Measurements from ENCODE around the gene ST6GAL1. TPM values are rescaled to one million over a fixed set of nuclear protein-coding genes. Genes with fewer than 3 reads are reported as not detected.
"Not testable (repeated sequence)": the region's sequence is repeated elsewhere in the genome, so short reads cannot be mapped to it uniquely, and the experiment has no call there.

The ST6GAL1 gene
- polyA plus RNA-seq, 1 donor = 126 TPM

- no peak for DNase-seq
- no peaks in the 10 kb centered on the region for H3K9me3 ChIP-seq (ENCODE audit: control insufficient read depth, low read depth, low read length)
- no peaks in the 10 kb centered on the region for H3K27me3 ChIP-seq (ENCODE audit: control insufficient read depth, insufficient read depth, low read length)
- no peak overlapping the region for H3K27ac ChIP-seq (ENCODE audit: low read length)
- H3K36me3 ChIP-seq (ENCODE audit: control insufficient read depth, insufficient read depth, low read length) = no peaks in the 10 kb centered on the region
- H3K4me1 ChIP-seq (ENCODE audit: control insufficient read depth, insufficient read depth, low read length) = no peaks in the 10 kb centered on the region
- no peak overlapping the region for H3K4me3 ChIP-seq (ENCODE audit: low read length)
These were observed 39.4 kb upstream of the ST6GAL1 start for GRCh38 chr3:186890911-186891310.

- no CpG with 5 or more reads among the region's 2 CpGs for WGBS (ENCODE audit: insufficient coverage, low lambda C conversion rate)
- H3K4me1 ChIP-seq (ENCODE audit: control insufficient read depth, insufficient read depth, low read length); DNase-seq; H3K36me3 ChIP-seq (ENCODE audit: control insufficient read depth, insufficient read depth, low read length); H3K27ac ChIP-seq (ENCODE audit: low read length); H3K4me3 ChIP-seq (ENCODE audit: low read length); H3K27me3 ChIP-seq (ENCODE audit: control insufficient read depth, insufficient read depth, low read length); H3K9me3 ChIP-seq (ENCODE audit: control insufficient read depth, low read depth, low read length): not testable (repeated sequence)
These were observed 37.3 kb upstream of the ST6GAL1 start for GRCh38 chr3:186893071-186893470.

GRCh38 chr3:186895406-186895805 is 34.9 kb upstream of the ST6GAL1 start:
- no peak overlapping the region for H3K4me3 ChIP-seq (ENCODE audit: low read length)
- H3K27me3 ChIP-seq (ENCODE audit: control insufficient read depth, insufficient read depth, low read length) = no peaks in the 10 kb centered on the region
- no CpG with 5 or more reads among the region's 5 CpGs for WGBS (ENCODE audit: insufficient coverage, low lambda C conversion rate)
- H3K27ac ChIP-seq (ENCODE audit: low read length) = no peak overlapping the region
- no peaks in the 10 kb centered on the region for H3K9me3 ChIP-seq (ENCODE audit: control insufficient read depth, low read depth, low read length)
- H3K4me1 ChIP-seq (ENCODE audit: control insufficient read depth, insufficient read depth, low read length) = no peaks in the 10 kb centered on the region
- H3K36me3 ChIP-seq (ENCODE audit: control insufficient read depth, insufficient read depth, low read length) = no peaks in the 10 kb centered on the region
- DNase-seq = no peak

- Histone ChIP-seq H3K36me3 (ENCODE audit: control insufficient read depth, insufficient read depth, low read length) (no peaks in the 10 kb centered on the region), H3K27me3 (ENCODE audit: control insufficient read depth, insufficient read depth, low read length) (no peaks in the 10 kb centered on the region), H3K27ac (ENCODE audit: low read length) (no peak overlapping the region), H3K4me3 (ENCODE audit: low read length) (no peak overlapping the region), H3K9me3 (ENCODE audit: control insufficient read depth, low read depth, low read length) (no peaks in the 10 kb centered on the region), H3K4me1 (ENCODE audit: control insufficient read depth, insufficient read depth, low read length) (no peaks in the 10 kb centered on the region)
- WGBS (ENCODE audit: insufficient coverage, low lambda C conversion rate) = no CpG with 5 or more reads among the region's 4 CpGs
- no peak for DNase-seq
These were observed 34.3 kb upstream of the ST6GAL1 start for GRCh38 chr3:186896006-186896405.

- 54% methylated on average over 2 of the region's 4 CpGs for WGBS (ENCODE audit: insufficient coverage, low lambda C conversion rate)
- H3K36me3 ChIP-seq (ENCODE audit: control insufficient read depth, insufficient read depth, low read length) = no peaks in the 10 kb centered on the region
- no peaks in the 10 kb centered on the region for H3K9me3 ChIP-seq (ENCODE audit: control insufficient read depth, low read depth, low read length)
- H3K27me3 ChIP-seq (ENCODE audit: control insufficient read depth, insufficient read depth, low read length) = no peaks in the 10 kb centered on the region
- H3K4me3 ChIP-seq (ENCODE audit: low read length) = no peak overlapping the region
- H3K27ac ChIP-seq (ENCODE audit: low read length) = no peak overlapping the region
- H3K4me1 ChIP-seq (ENCODE audit: control insufficient read depth, insufficient read depth, low read length) = no peaks in the 10 kb centered on the region
- DNase-seq = no peak
These were observed 33.5 kb upstream of the ST6GAL1 start for GRCh38 chr3:186896875-186897274.

DNA sequence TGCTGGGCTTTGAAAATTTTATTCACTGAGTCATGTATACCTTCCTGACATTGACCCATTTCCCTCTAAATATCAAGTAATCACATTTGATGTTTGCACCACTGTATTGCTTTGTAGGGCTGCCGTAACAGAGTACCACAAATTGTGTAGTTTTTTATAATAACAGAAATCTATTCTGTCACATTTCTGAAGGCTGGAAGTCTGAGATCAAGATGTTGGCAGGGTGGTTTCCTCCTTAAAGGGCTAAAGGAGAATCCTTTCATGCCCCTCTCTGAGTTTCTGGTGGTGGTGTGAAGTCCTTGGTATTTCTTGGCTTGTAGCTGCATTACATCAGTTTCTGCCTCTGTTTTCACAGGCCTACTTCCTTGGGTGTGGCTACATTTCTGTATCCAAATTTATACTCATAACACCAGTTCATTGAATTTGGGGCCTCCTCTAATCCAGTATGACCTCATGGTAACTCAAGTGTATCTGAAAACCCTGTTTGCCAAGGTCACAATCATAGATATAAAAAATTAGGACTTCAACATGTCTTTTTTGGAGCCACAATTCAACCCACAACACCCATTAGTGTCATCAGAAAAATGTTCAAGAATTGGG is 29.1 kb upstream of the ST6GAL1 start:
- H3K4me3 ChIP-seq (ENCODE audit: low read length) = no peak overlapping the region
- H3K27ac ChIP-seq (ENCODE audit: low read length) = no peak overlapping the region
- no peaks in the 10 kb centered on the region for H3K9me3 ChIP-seq (ENCODE audit: control insufficient read depth, low read depth, low read length)
- no peaks in the 10 kb centered on the region for H3K36me3 ChIP-seq (ENCODE audit: control insufficient read depth, insufficient read depth, low read length)
- no CpG with 5 or more reads among the region's 1 CpG for WGBS (ENCODE audit: insufficient coverage, low lambda C conversion rate)
- no peaks in the 10 kb centered on the region for H3K27me3 ChIP-seq (ENCODE audit: control insufficient read depth, insufficient read depth, low read length)
- no peak for DNase-seq
- H3K4me1 ChIP-seq (ENCODE audit: control insufficient read depth, insufficient read depth, low read length) = no peaks in the 10 kb centered on the region

- no peaks in the 10 kb centered on the region for H3K27me3 ChIP-seq (ENCODE audit: control insufficient read depth, insufficient read depth, low read length)
- H3K4me3 ChIP-seq (ENCODE audit: low read length) = no peak overlapping the region
- no peak overlapping the region for H3K27ac ChIP-seq (ENCODE audit: low read length)
- 79% methylated on average over 2 of the region's 3 CpGs for WGBS (ENCODE audit: insufficient coverage, low lambda C conversion rate)
- no peaks in the 10 kb centered on the region for H3K9me3 ChIP-seq (ENCODE audit: control insufficient read depth, low read depth, low read length)
- H3K36me3 ChIP-seq (ENCODE audit: control insufficient read depth, insufficient read depth, low read length) = no peaks in the 10 kb centered on the region
- H3K4me1 ChIP-seq (ENCODE audit: control insufficient read depth, insufficient read depth, low read length) = no peaks in the 10 kb centered on the region
- DNase-seq = no peak
These were observed 28.2 kb upstream of the ST6GAL1 start for GRCh38 chr3:186902154-186902553.

DNA sequence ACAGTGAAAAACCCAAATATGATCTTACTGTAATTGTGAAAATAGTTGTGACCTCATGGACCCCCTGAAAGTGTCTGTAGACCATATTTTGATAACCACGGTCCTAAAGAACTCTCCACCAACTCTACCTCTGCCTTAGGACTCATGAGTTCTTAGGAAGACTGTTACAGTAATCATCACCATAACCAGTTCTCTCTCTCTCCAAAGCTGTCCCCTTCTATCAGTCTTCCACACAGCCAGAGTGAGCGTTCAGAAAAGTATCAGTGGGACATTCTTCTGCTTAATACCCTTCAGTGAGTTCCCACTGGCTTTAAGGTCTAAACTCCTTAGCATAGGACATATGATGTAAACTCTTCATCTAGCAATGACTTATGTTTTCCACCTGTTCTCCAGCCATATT is 27.6 kb upstream of the ST6GAL1 start:
- Histone ChIP-seq H3K27me3 (ENCODE audit: control insufficient read depth, insufficient read depth, low read length) (no peaks in the 10 kb centered on the region), H3K36me3 (ENCODE audit: control insufficient read depth, insufficient read depth, low read length) (no peaks in the 10 kb centered on the region), H3K27ac (ENCODE audit: low read length) (no peak overlapping the region), H3K4me3 (ENCODE audit: low read length) (no peak overlapping the region), H3K4me1 (ENCODE audit: control insufficient read depth, insufficient read depth, low read length) (no peaks in the 10 kb centered on the region), H3K9me3 (ENCODE audit: control insufficient read depth, low read depth, low read length) (no peaks in the 10 kb centered on the region)
- DNase-seq = no peak
- WGBS (ENCODE audit: insufficient coverage, low lambda C conversion rate) = no CpG with 5 or more reads among the region's 2 CpGs

- WGBS (ENCODE audit: insufficient coverage, low lambda C conversion rate) = no CpG with 5 or more reads among the region's 2 CpGs
These were observed 26.6 kb upstream of the ST6GAL1 start for GRCh38 chr3:186903676-186904075.

GRCh38 chr3:186907075-186907474 is 23.3 kb upstream of the ST6GAL1 start:
- H3K27ac ChIP-seq (ENCODE audit: low read length); DNase-seq; H3K9me3 ChIP-seq (ENCODE audit: control insufficient read depth, low read depth, low read length); H3K27me3 ChIP-seq (ENCODE audit: control insufficient read depth, insufficient read depth, low read length); H3K4me1 ChIP-seq (ENCODE audit: control insufficient read depth, insufficient read depth, low read length); H3K36me3 ChIP-seq (ENCODE audit: control insufficient read depth, insufficient read depth, low read length); H3K4me3 ChIP-seq (ENCODE audit: low read length): not testable (repeated sequence)
- 20% methylated on average over 1 of the region's 3 CpGs for WGBS (ENCODE audit: insufficient coverage, low lambda C conversion rate)

More at GRCh38 chr3:186903676-186904075, 26.6 kb upstream of the ST6GAL1 start:
- not testable (repeated sequence) for DNase-seq; H3K9me3 ChIP-seq (ENCODE audit: control insufficient read depth, low read depth, low read length); H3K27me3 ChIP-seq (ENCODE audit: control insufficient read depth, insufficient read depth, low read length); H3K36me3 ChIP-seq (ENCODE audit: control insufficient read depth, insufficient read depth, low read length); H3K4me3 ChIP-seq (ENCODE audit: low read length); H3K4me1 ChIP-seq (ENCODE audit: control insufficient read depth, insufficient read depth, low read length); H3K27ac ChIP-seq (ENCODE audit: low read length)

GRCh38 chr3:186909078-186909853 is 21.1 kb upstream of the ST6GAL1 start:
- no peak for DNase-seq
- whole genome bisulfite sequencing (ENCODE audit: insufficient coverage, low lambda C conversion rate) = no CpG with 5 or more reads among the region's 17 CpGs
- Histone ChIP-seq H3K36me3 (ENCODE audit: control insufficient read depth, insufficient read depth, low read length) (no peaks in the 10 kb centered on the region), H3K4me3 (ENCODE audit: low read length) (no peak overlapping the region), H3K4me1 (ENCODE audit: control insufficient read depth, insufficient read depth, low read length) (no peaks in the 10 kb centered on the region), H3K27me3 (ENCODE audit: control insufficient read depth, insufficient read depth, low read length) (no peaks in the 10 kb centered on the region), H3K27ac (ENCODE audit: low read length) (no peak overlapping the region), H3K9me3 (ENCODE audit: control insufficient read depth, low read depth, low read length) (no peaks in the 10 kb centered on the region)
